GM21447 (cell line): ENCODE results near the gene TSPO2.

Source experiments
- ATAC-seq: cut with Tn5 transposase; IDR thresholded peaks from one replicate; pipeline ENCODE4 v1.9.1; 2021; ENCODE audit not compliant: unreplicated experiment

The TSPO2 gene

GRCh38 chr6:41027241-41027640 lies 15.0 kb upstream of the TSPO2 start:
- ATAC-seq, result no peak

- ATAC-seq, result peak; percentile 78
Observed at GRCh38 chr6:41027799-41028560, 14.3 kb upstream of the TSPO2 start.

GRCh38 chr6:41028561-41029412 lies 13.5 kb upstream of the TSPO2 start:
- peak; percentile 46 for ATAC-seq

- no peak for ATAC-seq
Observed at GRCh38 chr6:41032830-41033229, 9.4 kb upstream of the TSPO2 start.

- no peak for ATAC-seq
Observed at GRCh38 chr6:41033776-41034175, 8.5 kb upstream of the TSPO2 start.

- no peak for ATAC-seq
Observed at GRCh38 chr6:41036186-41036585, 6.1 kb upstream of the TSPO2 start.

- no peak for ATAC-seq
Observed at GRCh38 chr6:41036601-41037000, 5.7 kb upstream of the TSPO2 start.

- no peak for ATAC-seq
Observed at GRCh38 chr6:41037107-41037900, 5.0 kb upstream of the TSPO2 start.

- ATAC-seq, result no peak
Observed at GRCh38 chr6:41038205-41038604, 4.1 kb upstream of the TSPO2 start.

GRCh38 chr6:41039060-41039998 lies 2.9 kb upstream of the TSPO2 start, which contains the start of gene UNC5CL:
Gene UNC5CL (minus strand): TSS chr6:41039221. CDS start chr6:41035074, 4,147 bp downstream.
- no peak for ATAC-seq

- peak; percentile 70 for ATAC-seq
Observed at GRCh38 chr6:41040101-41040939, 1.9 kb upstream of the TSPO2 start.

- no peak for ATAC-seq
Observed at GRCh38 chr6:41040940-41041536, 1.2 kb upstream of the TSPO2 start.

GRCh38 chr6:41043151-41043550 lies 884 bp downstream of the TSPO2 start:
- no peak for ATAC-seq

GRCh38 chr6:41045664-41046063 lies 3.4 kb downstream of the TSPO2 start:
- no peak for ATAC-seq

GRCh38 chr6:41046084-41046483 lies 3.8 kb downstream of the TSPO2 start:
- ATAC-seq, result no peak

GRCh38 chr6:41047306-41047705 lies 5.0 kb downstream of the TSPO2 start:
- no peak for ATAC-seq

- no peak for ATAC-seq
Observed at GRCh38 chr6:41047745-41048732, 5.8 kb downstream of the TSPO2 start.

GRCh38 chr6:41049521-41049920 lies 7.3 kb downstream of the TSPO2 start:
- ATAC-seq, result no peak
